Ectodermal cell (in vitro differentiated cells): ENCODE data around the gene ZNF358.

Experiments used
- H3K27ac ChIP-seq: 2 replicates; pipeline ENCODE4 v1.7.0; 2013; ENCODE audit warnings: mild to moderate bottlenecking, low read depth, low read length; ENCODE audit not compliant: insufficient read depth, poor library complexity, severe bottlenecking
- H3K27me3 ChIP-seq: 2 replicates; pipeline ENCODE4 v1.7.0; 2013; ENCODE audit warnings: mild to moderate bottlenecking, low read length; ENCODE audit not compliant: insufficient read depth, control insufficient read depth, poor library complexity, severe bottlenecking
- H3K36me3 ChIP-seq: one replicate; pipeline ENCODE4 v1.7.0; 2013; ENCODE audit warnings: low read length; ENCODE audit not compliant: control insufficient read depth, insufficient read depth
- H3K4me1 ChIP-seq: one replicate; pipeline ENCODE4 v1.7.0; 2013; ENCODE audit warnings: low read length; ENCODE audit not compliant: control insufficient read depth, insufficient read depth
- H3K4me3 ChIP-seq: 2 replicates; pipeline ENCODE4 v1.7.0; 2013; ENCODE audit warnings: low read depth, low read length, control low read depth; ENCODE audit not compliant: insufficient read depth
- H3K9me3 ChIP-seq: 2 replicates; pipeline ENCODE4 v1.7.0; 2013; ENCODE audit warnings: mild to moderate bottlenecking, low read length, moderate library complexity; ENCODE audit not compliant: control insufficient read depth
- WGBS, 2 experiments: methylation state at CpG; one replicate each; pipeline ENCODE4 v1.1.7; 2013; ENCODE audit warnings: missing lambda C conversion rate in 2 of 2; 5-methylcytosine and 5-hydroxymethylcytosine counted together

Gene ZNF358

DNA sequence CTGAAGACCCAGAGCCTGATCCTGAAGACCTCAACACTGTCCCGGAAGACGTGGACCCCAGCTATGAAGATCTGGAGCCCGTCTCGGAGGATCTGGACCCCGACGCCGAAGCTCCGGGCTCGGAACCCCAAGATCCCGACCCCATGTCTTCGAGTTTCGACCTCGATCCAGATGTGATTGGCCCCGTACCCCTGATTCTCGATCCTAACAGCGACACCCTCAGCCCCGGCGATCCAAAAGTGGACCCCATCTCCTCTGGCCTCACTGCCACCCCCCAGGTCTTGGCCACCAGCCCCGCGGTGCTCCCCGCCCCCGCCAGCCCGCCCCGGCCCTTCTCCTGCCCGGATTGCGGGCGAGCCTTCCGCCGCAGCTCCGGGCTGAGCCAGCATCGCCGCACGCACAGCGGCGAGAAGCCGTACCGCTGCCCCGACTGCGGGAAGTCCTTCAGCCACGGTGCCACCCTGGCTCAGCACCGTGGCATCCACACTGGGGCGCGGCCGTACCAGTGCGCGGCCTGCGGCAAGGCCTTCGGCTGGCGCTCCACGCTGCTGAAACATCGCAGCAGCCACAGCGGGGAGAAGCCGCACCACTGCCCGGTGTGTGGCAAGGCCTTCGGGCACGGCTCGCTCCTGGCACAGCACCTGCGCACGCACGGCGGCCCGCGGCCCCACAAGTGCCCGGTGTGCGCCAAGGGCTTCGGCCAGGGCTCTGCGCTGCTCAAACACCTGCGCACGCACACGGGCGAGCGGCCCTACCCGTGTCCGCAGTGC, 3.6 kb downstream of the ZNF358 start:
- Histone ChIP-seq H3K4me3 (no peak overlapping the region), H3K9me3 (no peaks in the 10 kb centered on the region), H3K27ac (no peak overlapping the region), H3K4me1 (peaks cover 23% of the 10 kb centered on the region), H3K36me3 (no peaks in the 10 kb centered on the region), H3K27me3 (no peaks in the 10 kb centered on the region)
- 95 to 97% methylated on average over 74 of the region's 74 CpGs for WGBS, 2 experiments

DNA sequence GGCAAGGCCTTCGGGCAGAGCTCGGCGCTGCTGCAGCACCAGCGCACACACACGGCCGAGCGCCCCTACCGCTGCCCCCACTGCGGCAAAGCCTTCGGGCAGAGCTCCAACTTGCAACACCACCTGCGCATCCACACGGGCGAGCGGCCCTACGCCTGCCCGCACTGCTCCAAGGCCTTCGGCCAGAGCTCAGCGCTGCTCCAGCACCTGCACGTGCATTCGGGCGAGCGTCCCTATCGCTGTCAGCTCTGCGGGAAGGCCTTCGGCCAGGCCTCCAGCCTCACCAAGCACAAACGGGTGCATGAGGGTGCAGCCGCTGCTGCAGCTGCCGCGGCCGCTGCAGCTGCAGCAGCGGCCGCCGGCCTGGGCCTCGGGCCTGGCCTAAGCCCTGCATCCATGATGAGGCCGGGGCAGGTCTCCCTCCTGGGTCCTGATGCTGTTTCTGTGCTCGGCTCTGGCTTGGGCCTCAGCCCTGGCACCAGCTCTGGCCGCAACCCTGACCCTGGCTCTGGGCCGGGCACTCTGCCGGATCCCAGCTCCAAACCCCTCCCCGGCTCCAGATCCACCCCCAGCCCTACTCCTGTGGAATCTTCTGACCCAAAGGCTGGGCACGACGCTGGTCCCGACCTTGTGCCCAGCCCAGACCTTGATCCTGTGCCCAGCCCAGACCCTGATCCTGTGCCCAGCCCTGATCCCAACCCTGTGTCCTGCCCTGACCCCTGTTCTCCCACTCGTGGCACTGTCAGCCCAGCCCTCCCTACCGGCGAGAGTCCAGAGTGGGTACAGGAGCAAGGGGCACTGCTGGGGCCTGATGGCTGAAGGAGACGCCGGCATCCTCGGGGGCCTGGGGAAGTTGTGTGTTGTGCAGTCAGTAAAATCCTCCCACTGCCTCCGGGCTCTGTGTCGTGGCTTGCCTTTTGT, 4.5 kb downstream of the ZNF358 start:
- H3K9me3 ChIP-seq: no peaks in the 10 kb centered on the region
- no peak overlapping the region for H3K27ac ChIP-seq
- H3K27me3 ChIP-seq: no peaks in the 10 kb centered on the region
- H3K36me3 ChIP-seq: no peaks in the 10 kb centered on the region
- no peak overlapping the region for H3K4me3 ChIP-seq
- WGBS, 2 experiments: 95 to 96% methylated on average over 51 of the region's 51 CpGs
- H3K4me1 ChIP-seq: peaks cover 19% of the 10 kb centered on the region

DNA sequence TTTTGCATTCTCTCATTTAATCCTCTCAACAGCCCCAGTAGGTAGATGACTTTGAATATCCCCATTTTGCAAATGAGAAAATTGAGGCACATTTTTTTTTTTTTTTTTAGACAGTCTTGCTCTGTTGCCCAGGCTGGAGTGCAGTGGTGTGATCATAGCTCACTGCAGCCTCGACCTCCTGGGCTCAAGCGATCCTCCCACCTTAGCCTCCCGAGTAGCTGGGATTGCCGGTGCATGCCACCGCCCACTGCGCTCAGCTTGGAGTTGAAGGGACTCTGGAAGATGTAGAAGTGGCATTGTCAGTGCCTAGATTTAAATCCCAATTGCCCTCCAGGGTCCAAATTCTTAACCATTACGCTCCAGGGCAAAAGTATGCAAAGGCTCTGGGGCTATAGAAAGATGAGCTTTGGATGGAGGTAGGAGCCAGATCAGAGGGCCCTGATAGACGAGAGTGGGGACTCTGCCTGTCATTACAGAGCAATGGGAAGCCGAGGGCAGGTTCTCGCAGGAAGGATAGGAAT, 5.7 kb downstream of the ZNF358 start:
- no peaks in the 10 kb centered on the region for H3K9me3 ChIP-seq
- peaks cover 14% of the 10 kb centered on the region for H3K4me1 ChIP-seq
- WGBS, 2 experiments: 46 to 52% methylated on average over 10 of the region's 10 CpGs
- H3K36me3 ChIP-seq: no peaks in the 10 kb centered on the region
- H3K4me3 ChIP-seq: peak overlapping the region; percentile 74
- H3K27ac ChIP-seq: no peak overlapping the region
- no peaks in the 10 kb centered on the region for H3K27me3 ChIP-seq

DNA sequence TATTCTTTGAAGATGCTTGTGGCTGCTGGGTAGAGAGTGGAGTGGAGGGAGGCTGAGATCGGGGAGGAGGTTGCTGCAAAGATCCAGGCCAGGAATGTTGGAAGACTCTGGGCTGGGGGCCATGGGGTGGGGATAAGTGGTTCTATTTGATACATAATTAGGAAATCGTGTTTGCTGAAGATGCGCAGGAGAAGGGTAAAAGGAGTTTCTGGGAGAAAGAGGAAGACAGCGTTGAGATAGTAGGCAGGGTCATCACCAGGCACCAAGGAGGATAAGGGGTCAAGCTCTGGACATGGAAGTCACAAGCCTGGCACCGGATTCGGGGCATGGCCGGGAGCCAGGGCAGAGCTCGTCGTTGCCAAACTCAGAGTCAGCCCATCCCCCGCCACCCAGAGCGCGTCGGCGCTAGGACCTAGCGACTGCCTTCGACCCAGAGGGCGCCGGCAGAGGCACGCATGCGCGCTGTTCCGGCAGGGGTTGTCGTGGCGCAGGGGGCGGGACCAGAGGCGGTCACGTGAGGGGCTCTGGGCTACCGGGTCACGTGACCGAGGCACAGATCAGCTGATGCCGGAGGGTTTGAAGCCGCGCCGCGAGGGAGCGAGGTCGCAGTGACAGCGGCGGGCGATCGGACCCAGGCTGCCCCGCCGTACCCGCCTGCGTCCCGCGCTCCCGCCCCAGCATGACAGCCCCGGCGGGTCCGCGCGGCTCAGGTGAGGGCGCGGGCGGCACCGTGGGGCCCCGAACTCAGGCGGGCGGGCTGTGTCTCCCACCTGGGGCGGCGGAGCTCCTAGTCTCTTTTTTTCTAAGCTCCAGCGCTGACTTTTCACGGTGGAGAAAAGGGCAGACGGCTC, 6.4 kb downstream of the ZNF358 start, which contains the start of gene MCOLN1:
MCOLN1 (plus strand) TSS at position 553 of the 851 bp plus-strand sequence; CDS start at position 680, 127 bp downstream.
- H3K4me3 ChIP-seq: peak within 1 kb of the TSS; percentile 74
- H3K27me3 ChIP-seq: no peaks in the 10 kb centered on the region
- H3K27ac ChIP-seq: no peak within 1 kb of the TSS
- no peaks in the 10 kb centered on the region for H3K36me3 ChIP-seq
- WGBS, 2 experiments: 1% methylated on average over 65 of the region's 65 CpGs
- peaks cover 8% of the 10 kb centered on the region for H3K4me1 ChIP-seq
- no peaks in the 10 kb centered on the region for H3K9me3 ChIP-seq

DNA sequence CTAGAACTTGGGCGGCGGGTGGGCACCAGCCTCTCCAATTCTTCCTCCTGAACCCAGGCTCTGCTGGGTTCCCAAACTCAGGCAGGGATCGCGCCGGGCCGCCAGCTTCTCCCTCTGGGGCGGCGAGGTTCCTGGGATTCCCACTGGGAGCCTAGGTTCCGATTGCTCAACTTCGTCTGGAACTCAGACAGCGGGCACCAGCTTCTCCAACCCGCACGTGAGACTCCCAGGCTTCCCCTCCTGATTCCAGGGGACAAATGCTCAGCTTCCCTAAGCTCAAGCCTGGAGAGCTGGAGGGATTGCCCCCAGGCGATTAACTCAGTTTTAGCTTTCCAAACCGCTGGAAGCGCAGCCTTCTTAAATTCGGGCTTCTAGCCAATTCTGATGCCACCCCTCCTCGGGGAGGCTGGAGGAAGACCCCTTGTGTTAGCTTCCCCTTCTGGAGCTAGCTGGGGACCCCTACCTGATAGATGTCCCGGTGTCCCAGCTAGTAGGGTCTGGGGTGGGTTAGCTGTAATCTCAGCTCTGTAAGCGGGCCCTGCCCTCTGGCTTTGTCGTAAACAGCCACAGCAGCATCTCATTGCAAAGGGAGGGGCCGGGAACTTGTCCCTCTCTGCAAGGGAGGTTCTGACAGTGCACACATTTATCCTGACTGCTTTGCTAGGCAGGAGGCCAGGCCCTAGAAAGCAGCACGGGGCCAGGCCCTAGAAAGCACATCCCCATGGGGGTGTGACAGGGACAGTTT, 7.2 kb downstream of the ZNF358 start:
- peaks cover 8% of the 10 kb centered on the region for H3K4me1 ChIP-seq
- 17 to 18% methylated on average over 23 of the region's 23 CpGs for WGBS, 2 experiments

DNA sequence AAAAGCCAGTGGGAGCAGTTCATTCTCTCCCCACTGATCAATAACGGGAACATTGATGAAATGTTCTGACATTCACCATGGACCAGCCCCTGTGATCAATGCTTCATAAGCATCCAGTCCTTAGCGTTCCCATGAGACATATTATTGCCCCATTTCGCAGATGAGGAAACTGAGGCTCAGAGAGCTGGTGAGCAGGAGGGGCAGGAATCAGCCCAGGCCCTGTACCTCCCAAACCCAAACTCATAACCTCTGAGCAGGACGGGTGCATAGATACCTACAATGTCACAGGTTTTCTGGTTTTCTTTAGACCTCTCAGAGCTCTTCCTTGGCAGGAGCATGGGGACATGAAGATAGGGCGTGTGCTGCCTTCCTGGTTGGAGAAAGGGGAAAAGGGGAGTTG, 8.6 kb downstream of the ZNF358 start:
- Histone ChIP-seq H3K27ac (no peak overlapping the region), H3K9me3 (no peaks in the 10 kb centered on the region)
- 86 to 94% methylated on average over 5 of the region's 5 CpGs for WGBS, 2 experiments

More for the DNA sequence above, 7.2 kb downstream of the ZNF358 start:
- no peaks in the 10 kb centered on the region for H3K9me3 ChIP-seq
- H3K27ac ChIP-seq: no peak overlapping the region
- no peaks in the 10 kb centered on the region for H3K36me3 ChIP-seq
- no peaks in the 10 kb centered on the region for H3K27me3 ChIP-seq
- peak overlapping the region; percentile 74 for H3K4me3 ChIP-seq

DNA sequence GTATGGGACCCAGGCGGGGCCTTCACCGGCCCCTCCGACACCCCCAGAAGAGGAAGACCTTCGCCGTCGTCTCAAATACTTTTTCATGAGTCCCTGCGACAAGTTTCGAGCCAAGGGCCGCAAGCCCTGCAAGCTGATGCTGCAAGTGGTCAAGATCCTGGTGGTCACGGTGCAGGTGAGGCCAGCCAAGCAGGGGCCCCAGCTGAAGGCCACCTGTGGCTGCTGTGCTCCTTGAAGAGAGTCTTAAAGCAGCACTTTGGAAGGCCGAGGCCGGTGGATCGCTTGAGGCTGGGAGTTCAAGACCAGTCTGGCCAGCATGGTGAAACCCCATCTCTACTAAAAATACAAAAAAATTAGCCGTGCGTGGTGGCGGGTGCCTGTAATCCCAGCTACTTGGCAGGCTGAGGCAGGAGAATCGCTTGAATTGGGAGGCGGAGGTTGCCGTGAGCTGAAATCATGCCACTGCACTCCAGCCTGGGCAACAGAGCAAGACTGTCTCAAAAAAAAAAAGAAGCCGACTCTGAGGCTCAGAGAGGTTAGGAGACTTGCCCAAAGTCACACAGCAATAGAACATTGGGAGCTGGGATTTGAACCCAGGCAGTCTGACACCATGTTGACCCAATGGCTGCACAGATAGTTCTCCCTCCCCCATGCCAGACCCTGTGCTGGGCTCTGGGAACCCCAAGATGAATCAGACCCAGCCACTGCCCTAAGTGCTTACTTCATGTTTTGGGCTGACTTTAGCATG, 9.3 kb downstream of the ZNF358 start:
- peaks cover 5% of the 10 kb centered on the region for H3K36me3 ChIP-seq
- H3K4me1 ChIP-seq: peaks cover 8% of the 10 kb centered on the region
- no peak overlapping the region for H3K27ac ChIP-seq
- no peak overlapping the region for H3K4me3 ChIP-seq
- H3K9me3 ChIP-seq: no peaks in the 10 kb centered on the region
- no peaks in the 10 kb centered on the region for H3K27me3 ChIP-seq
- 93% methylated on average over 20 of the region's 20 CpGs for WGBS, 2 experiments

More for the DNA sequence above, 8.6 kb downstream of the ZNF358 start:
- H3K4me1 ChIP-seq: peaks cover 8% of the 10 kb centered on the region
- no peak overlapping the region for H3K4me3 ChIP-seq
- H3K36me3 ChIP-seq: no peaks in the 10 kb centered on the region
- H3K27me3 ChIP-seq: no peaks in the 10 kb centered on the region

DNA sequence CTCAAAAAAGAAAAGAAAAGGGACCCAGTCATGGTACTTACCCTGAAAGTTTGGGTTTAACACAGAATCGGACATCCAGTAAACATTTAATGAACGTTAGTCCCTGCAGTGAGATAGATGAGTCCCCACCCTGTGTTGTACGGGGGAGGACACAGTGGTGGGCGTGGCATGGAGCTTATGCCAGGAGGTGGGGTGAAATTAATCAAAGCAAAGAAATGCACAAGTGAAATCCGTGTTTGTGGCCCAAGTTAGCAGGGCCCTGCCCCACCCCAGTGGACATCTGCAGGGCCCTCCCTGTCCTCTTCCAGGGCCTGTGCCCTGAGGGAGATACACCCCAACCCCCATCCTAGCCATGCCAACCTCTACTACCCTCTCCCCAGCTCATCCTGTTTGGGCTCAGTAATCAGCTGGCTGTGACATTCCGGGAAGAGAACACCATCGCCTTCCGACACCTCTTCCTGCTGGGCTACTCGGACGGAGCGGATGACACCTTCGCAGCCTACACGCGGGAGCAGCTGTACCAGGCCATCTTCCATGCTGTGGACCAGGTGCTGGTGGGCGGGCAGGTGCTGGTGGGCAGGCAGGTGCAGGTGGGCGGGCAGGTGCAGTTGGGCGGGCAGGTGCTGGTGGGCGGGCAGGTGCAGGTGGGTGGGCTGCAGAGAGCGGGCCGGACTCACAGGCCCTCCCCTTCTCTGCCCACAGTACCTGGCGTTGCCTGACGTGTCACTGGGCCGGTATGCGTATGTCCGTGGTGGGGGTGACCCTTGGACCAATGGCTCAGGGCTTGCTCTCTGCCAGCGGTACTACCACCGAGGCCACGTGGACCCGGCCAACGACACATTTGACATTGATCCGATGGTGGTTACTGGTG, 10.4 kb downstream of the ZNF358 start:
- no peak overlapping the region for H3K4me3 ChIP-seq
- H3K27ac ChIP-seq: no peak overlapping the region
- H3K36me3 ChIP-seq: peaks cover 6% of the 10 kb centered on the region
- 93 to 94% methylated on average over 31 of the region's 31 CpGs for WGBS, 2 experiments
- H3K4me1 ChIP-seq: peaks cover 8% of the 10 kb centered on the region
- H3K9me3 ChIP-seq: no peaks in the 10 kb centered on the region
- no peaks in the 10 kb centered on the region for H3K27me3 ChIP-seq
